ENCODE results near the gene ZSCAN5A. TPM values are rescaled to one million over a fixed set of nuclear protein-coding genes. Genes with fewer than 3 reads are reported as not detected.
"Not testable (repeated sequence)": the region's sequence is repeated elsewhere in the genome, so short reads cannot be mapped to it uniquely, and the experiment has no call there.

ZSCAN5A gene
- 10 to 100 TPM; 11.4 to 13.9 (median 12.9) TPM for polyA plus RNA-seq (ENCODE audit: insufficient read length in 4 of 4)

- DNase-seq (ENCODE audit: low read depth in 4 of 4, low spot score in 3 of 4): peak; percentile 95 to 100 (median 96)
These were observed at the start of gene ZSCAN5A for GRCh38 chr19:56314381-56315076. TSS of gene ZSCAN5A (minus strand) at chr19:56314839. CDS start at chr19:56225046, 89,793 bp downstream.

- no peak for DNase-seq (ENCODE audit: low read depth in 4 of 4, low spot score in 3 of 4)
These were observed 46.2 kb upstream of the ZSCAN5A start for GRCh38 chr19:56360841-56361240.

- no peak for DNase-seq (ENCODE audit: low read depth in 4 of 4, low spot score in 3 of 4)
These were observed 42.3 kb upstream of the ZSCAN5A start for GRCh38 chr19:56356944-56357343.

- no peak for DNase-seq (ENCODE audit: low read depth in 4 of 4, low spot score in 3 of 4)
These were observed 40.9 kb upstream of the ZSCAN5A start for GRCh38 chr19:56355517-56355916.

GRCh38 chr19:56351208-56351607 lies 36.6 kb upstream of the ZSCAN5A start:
- no peak for DNase-seq (ENCODE audit: low read depth in 4 of 4, low spot score in 3 of 4)

GRCh38 chr19:56350416-56351045 lies 35.9 kb upstream of the ZSCAN5A start:
- DNase-seq (ENCODE audit: low read depth in 4 of 4, low spot score in 3 of 4): peak in 3 of 4 donors; percentile 28 to 46 (median 39)

GRCh38 chr19:56348289-56348877 lies 33.7 kb upstream of the ZSCAN5A start:
- DNase-seq (ENCODE audit: low read depth in 4 of 4, low spot score in 3 of 4): no peak

GRCh38 chr19:56347163-56347778 lies 32.6 kb upstream of the ZSCAN5A start:
- no peak for DNase-seq (ENCODE audit: low read depth in 4 of 4, low spot score in 3 of 4)

- no peak for DNase-seq (ENCODE audit: low read depth in 4 of 4, low spot score in 3 of 4)
These were observed 27.3 kb upstream of the ZSCAN5A start for GRCh38 chr19:56341948-56342347.

GRCh38 chr19:56339031-56339430 lies 24.4 kb upstream of the ZSCAN5A start:
- not testable (repeated sequence) for DNase-seq (ENCODE audit: low read depth in 4 of 4, low spot score in 3 of 4)

- not testable (repeated sequence) for DNase-seq (ENCODE audit: low read depth in 4 of 4, low spot score in 3 of 4)
These were observed 22.4 kb upstream of the ZSCAN5A start for GRCh38 chr19:56337077-56337476.

- DNase-seq (ENCODE audit: low read depth in 4 of 4, low spot score in 3 of 4): not testable (repeated sequence)
These were observed 20.7 kb upstream of the ZSCAN5A start for GRCh38 chr19:56335371-56335770.

- no peak for DNase-seq (ENCODE audit: low read depth in 4 of 4, low spot score in 3 of 4)
These were observed 18.9 kb upstream of the ZSCAN5A start for GRCh38 chr19:56333506-56333905.

GRCh38 chr19:56332695-56333094 lies 18.1 kb upstream of the ZSCAN5A start:
- DNase-seq (ENCODE audit: low read depth in 4 of 4, low spot score in 3 of 4): no peak

GRCh38 chr19:56324436-56324835 lies 9.8 kb upstream of the ZSCAN5A start:
- DNase-seq (ENCODE audit: low read depth in 4 of 4, low spot score in 3 of 4): no peak

- DNase-seq (ENCODE audit: low read depth in 4 of 4, low spot score in 3 of 4): no peak
These were observed 7.4 kb upstream of the ZSCAN5A start for GRCh38 chr19:56321989-56322440.

GRCh38 chr19:56321254-56321988 lies 6.8 kb upstream of the ZSCAN5A start:
- no peak for DNase-seq (ENCODE audit: low read depth in 4 of 4, low spot score in 3 of 4)

- DNase-seq (ENCODE audit: low read depth in 4 of 4, low spot score in 3 of 4): no peak
These were observed 5.4 kb upstream of the ZSCAN5A start for GRCh38 chr19:56319991-56320390.

GRCh38 chr19:56317749-56318148 lies 3.1 kb upstream of the ZSCAN5A start:
- DNase-seq (ENCODE audit: low read depth in 4 of 4, low spot score in 3 of 4): no peak

GRCh38 chr19:56316728-56317127 lies 2.1 kb upstream of the ZSCAN5A start:
- DNase-seq (ENCODE audit: low read depth in 4 of 4, low spot score in 3 of 4): no peak

All from right renal pelvis (tissue), 4 donors.